Dermis blood vessel endothelial cell (primary cell): ENCODE measurements around the gene SPSB4. TPM values are rescaled to one million over a fixed set of nuclear protein-coding genes. Genes with fewer than 3 reads are reported as not detected.
"Not testable (repeated sequence)": the region's sequence is repeated elsewhere in the genome, so short reads cannot be mapped to it uniquely, and the experiment has no call there.

ENCODE experiments used
- DNase-seq: peaks from one replicate; pipeline ENCODE4 v3.0.0; 2010
- total RNA-seq: library from RNA; depleted of rRNA; stranded (reverse); fragments of >200 nt; gene quantifications from 2 replicates; pipeline ENCODE4 v1.2.3, GENCODE V29; 2014

SPSB4 gene
- total RNA-seq: 0.05 TPM in 1 of 2 replicates, not detected in the other

GRCh38 chr3:141050576-141051442, at the start of gene SPSB4:
Gene SPSB4 (plus strand): TSS chr3:141051347. CDS start chr3:141066105, 14,758 bp downstream.
- DNase-seq: peak; percentile 35

GRCh38 chr3:141006344-141006743, 44.8 kb upstream of the SPSB4 start:
- no peak for DNase-seq

DNA sequence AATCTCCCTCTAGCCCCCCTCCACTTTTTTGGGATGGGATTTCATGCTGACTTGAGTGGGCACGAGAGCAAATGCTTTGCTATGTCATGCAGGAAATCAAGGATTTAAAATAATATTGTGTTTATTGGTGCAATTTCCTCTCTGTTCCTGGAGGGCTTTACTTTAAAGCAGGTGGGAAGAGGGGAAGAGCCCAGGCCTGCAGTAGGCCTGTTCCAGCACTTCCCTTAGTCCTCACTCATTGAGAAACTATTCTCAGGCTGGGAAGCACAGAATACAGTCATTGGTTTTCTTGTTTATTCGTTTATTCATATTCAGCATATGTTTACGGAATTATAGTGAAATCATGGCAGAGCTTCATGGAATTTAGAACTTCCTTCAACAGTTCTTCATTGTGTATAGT, 41.7 kb upstream of the SPSB4 start:
- DNase-seq: no peak

GRCh38 chr3:141011232-141011996, 39.7 kb upstream of the SPSB4 start:
- DNase-seq: peak; percentile 76

DNA sequence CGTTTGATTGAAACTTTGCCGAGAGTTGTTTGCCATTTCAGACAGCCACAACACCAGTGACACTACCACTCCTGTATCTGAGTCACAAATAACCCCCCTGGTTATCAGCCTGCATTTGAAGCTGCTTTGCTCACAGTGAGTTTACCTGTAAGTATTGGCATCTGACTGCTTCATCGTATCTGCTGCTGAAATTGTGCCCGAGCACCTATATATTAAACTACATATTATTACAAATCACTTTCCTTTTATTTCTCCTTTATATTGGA, 39.2 kb upstream of the SPSB4 start:
- no peak for DNase-seq

DNA sequence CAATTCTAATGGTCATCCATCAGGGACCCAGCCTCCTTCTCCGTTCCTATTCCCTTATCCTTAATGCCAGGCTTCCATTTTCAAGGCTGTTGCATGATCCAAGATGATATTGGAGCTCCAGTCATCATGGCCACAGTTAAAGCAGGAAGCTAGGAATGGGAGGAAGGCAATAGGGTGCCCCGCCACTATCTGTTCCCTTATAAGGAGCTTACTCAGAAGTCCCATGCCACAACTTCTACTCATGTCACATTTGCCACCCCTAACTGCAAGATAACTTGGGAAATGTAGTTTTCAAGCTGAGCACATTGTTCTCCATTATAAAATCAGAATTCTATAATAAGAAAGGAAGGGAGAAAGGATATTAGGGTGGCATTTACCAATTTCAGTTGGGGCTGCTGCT, 38.6 kb upstream of the SPSB4 start:
- DNase-seq: no peak

DNA sequence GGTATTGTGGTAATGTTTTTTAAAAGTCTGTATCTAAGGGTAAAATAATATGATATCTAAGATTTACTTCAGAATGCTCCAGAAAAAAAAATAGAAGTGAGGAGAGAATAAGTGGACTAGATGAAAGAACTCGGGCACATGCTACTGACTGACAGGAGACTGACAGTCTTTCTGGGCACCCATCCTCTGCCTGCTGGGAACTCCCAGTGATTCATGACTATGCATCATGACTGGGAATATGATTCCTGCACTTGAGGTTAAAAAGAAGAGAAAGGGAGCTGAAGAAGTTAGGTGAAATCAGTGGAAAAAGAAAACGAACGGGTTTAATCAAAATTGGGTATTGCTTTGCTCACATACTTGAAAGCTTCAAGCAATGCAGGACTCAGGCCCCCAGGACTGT, 35.7 kb upstream of the SPSB4 start:
- no peak for DNase-seq

GRCh38 chr3:141017366-141018322, 33.5 kb upstream of the SPSB4 start:
- not testable (repeated sequence) for DNase-seq

DNA sequence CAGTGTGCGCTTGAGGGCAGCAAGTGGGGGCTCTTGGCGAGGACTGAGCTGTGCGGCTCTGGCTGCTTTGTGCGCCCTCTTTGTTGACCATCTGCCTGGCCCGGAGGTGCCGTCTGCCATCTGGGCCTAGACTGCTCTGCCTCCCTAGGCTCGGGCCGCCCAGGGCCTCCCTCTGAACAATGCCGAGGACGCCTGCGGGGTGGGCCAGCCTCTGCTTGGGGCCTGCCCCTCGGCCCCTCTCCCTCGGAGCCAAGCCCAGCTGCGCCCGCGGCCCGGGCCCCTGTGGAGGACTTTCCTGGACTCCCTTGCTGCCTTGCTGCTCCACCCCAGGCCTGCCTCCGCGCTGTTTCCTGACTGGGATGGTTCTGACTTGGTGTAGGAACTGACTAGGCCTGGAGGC, 31.9 kb upstream of the SPSB4 start:
- DNase-seq: no peak

DNA sequence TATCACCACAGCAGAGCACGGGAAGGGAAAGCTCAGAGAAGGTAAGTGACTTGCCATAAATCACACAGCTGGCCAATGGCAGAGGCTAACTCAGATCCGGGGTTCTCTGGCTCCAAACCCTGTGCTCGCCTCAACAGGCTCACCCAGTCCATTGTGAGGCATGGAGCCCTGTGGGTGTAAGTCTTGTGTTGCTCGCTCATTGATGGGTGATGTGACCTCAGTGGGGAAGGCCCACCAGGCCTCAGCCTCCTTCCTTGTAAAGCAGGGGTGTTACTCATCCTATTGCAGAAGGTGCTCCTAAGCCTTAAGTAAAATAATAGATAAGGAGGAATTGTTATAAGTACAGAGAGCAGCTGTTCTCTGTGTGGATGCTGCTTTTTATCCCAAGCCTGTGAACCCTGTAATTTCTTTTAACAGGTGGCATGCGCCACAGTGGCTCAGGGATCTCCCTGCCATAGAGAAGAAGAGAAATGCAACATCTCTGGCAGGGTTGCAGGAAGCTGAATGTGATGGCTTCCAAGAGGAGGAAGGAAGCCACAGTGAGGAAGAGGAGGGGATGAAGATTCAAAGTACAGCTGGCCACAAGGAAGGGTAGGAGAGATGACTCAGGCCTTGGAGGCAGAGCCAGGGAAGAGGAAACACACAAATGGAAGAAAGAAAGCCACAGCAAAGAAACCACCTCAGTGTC, 30.9 kb upstream of the SPSB4 start:
- DNase-seq: no peak

- no peak for DNase-seq
Observed at GRCh38 chr3:141021261-141021660, 29.9 kb upstream of the SPSB4 start.

- no peak for DNase-seq
Observed at GRCh38 chr3:141030296-141030695, 20.9 kb upstream of the SPSB4 start.

GRCh38 chr3:141039589-141039988, 11.6 kb upstream of the SPSB4 start:
- DNase-seq: no peak

- DNase-seq: no peak
Observed at GRCh38 chr3:141044695-141045641, 6.2 kb upstream of the SPSB4 start.

- DNase-seq: no peak
Observed at GRCh38 chr3:141045849-141046248, 5.3 kb upstream of the SPSB4 start.

DNA sequence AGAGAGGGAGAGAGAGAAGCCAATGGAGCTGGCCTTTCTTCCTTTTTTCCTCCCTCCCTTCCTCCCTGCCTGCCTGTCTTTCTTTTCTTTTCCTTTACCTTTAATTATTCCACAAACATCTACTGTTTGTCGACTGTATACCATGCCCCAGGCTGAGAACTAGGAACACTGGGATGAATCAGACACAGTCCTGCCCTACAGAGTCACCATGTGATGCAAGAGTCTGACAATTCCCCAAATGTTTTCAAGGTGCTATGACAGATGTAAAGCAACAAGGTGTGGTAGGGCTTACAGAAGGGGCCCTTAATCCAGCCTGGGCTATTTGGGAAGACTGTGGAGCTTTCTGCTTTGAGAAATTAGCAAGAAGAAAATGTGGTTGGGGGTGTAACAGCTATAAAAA, 4.0 kb upstream of the SPSB4 start:
- DNase-seq: no peak

GRCh38 chr3:141049681-141050080, 1.5 kb upstream of the SPSB4 start:
- DNase-seq: peak; percentile 12

DNA sequence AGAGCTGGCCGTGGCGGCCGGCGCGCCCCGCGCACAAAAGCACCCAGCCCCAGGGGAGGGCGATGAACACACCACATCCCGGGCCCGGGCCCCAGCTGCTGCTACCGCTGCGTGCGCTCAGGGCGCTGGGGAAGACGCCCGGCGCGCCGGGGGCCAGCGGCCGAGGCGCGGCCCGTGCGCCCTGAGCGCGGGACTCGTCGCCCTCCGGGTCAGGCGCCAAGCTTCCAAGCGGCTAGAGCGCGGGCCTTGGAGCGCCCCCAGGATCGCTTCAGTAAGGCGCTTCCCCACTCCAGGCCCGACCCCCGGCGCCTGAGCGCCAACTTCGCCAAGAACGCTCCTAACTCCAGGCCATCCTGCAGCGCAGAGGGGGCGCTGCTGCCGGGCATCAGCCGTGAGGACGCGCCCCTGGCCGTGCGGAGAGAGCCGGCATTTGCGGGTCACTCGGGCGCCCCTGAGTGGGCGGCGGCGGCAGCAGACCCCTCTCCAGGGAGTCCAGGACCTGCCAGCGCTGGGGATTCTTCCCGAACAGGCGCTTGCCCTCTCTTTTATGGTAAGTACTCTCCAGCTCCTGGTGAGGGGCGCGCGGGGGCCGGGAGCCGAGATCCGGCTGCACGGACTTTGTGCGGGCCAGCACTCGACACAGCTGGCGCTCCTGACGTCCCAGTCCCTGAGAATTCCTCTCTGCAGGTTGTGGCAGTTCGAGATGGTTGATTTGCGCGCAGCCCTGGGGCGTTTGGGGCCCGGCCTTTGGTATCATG, 475 bp downstream of the SPSB4 start:
- DNase-seq: peak; percentile 18

DNA sequence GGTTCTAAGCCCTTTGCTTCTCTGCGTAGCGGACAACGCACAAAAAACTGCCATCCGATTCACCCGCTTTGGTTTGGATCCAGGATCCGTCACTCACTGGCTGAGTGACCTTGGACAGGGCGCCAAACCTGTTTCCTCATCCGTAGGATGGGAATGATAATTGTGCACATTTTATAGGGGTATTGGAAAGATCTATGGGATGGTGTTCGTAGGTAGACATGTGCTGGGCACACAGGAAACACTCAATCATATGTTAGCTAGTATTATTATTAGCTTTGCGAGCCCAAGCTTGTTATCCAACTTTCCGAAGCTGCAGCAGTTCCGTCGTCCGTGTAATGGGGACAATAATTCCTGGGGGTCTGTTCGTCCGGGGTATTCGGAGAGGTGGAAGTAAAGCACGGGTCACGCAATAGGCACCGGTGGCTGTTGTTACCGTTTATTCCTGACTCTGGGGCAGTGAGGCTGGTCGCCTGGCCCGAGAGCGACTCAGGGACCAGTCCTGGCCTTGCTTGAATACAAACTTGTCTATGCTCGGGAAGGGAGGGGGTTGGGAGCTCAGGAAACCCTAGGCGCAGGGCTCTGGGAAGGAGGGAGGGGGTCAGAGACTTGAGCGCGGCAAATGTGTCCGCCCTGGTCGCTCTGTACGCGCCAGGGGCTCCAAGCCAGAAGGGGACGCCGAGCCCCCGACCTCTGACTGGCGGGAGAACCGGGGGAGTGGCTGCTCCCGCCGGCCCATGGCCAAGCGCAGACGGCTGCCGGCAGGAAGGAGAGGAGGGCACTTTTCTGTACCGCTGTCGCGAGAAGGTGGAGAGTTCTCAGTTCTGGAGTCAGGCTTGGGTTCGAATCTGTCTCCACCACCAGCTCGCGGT, 1.3 kb downstream of the SPSB4 start:
- no peak for DNase-seq
